GM21576 (cell line): ENCODE results near the gene PRSS27.

Experiments used
- ATAC-seq: cut with Tn5 transposase; IDR thresholded peaks from one replicate; pipeline ENCODE4 v1.9.1; 2021; ENCODE audit warnings: mild to moderate bottlenecking, moderate library complexity; ENCODE audit not compliant: unreplicated experiment

The PRSS27 gene

DNA sequence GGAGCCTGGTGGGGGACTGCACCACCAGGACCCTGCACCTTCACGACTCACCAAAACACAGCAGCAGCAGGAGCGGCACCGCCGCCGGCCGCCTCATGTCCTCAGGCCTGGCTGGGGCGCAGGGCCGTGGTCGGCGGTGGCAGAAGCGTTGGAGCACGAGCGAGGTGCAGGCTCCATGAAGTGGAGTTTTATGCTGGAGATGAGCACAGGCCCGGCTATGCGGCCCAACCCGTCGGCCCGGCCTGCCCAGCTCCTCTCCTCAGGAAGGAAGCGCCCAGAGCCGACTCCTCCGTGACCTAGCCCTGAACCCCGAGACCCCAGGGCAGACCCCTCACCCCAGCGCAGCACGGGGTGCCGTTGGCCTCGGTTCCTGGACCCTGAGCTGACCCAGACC lies at the start of gene PRSS27:
PRSS27 (minus strand) TSS at position 161 of the 394 bp plus-strand sequence; CDS start at position 97, 64 bp downstream.
- no peak for ATAC-seq

GRCh38 chr16:2769675-2770056 lies 49.6 kb upstream of the PRSS27 start:
- no peak for ATAC-seq

DNA sequence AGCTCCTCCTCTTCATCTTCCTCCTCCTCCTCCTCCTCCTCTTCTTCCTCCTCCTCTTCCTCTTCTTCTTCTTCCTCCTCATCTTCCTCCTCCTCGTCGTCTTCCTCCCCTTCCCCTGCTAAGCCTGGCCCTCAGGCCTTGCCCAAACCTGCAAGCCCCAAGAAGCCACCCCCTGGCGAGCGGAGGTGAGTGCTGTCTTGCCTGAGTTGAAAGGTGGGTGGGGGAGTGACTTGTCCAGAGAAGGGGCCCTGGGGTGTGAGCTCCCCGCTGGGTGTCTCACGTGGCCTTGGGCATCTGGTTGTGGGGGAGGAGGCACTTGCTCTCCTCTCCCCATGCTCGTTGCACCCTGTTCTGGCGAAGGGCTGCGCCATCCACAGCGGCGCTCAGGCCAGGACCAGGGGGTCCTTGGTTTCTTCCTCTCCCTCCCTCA lies 49.1 kb upstream of the PRSS27 start:
- ATAC-seq: no peak

DNA sequence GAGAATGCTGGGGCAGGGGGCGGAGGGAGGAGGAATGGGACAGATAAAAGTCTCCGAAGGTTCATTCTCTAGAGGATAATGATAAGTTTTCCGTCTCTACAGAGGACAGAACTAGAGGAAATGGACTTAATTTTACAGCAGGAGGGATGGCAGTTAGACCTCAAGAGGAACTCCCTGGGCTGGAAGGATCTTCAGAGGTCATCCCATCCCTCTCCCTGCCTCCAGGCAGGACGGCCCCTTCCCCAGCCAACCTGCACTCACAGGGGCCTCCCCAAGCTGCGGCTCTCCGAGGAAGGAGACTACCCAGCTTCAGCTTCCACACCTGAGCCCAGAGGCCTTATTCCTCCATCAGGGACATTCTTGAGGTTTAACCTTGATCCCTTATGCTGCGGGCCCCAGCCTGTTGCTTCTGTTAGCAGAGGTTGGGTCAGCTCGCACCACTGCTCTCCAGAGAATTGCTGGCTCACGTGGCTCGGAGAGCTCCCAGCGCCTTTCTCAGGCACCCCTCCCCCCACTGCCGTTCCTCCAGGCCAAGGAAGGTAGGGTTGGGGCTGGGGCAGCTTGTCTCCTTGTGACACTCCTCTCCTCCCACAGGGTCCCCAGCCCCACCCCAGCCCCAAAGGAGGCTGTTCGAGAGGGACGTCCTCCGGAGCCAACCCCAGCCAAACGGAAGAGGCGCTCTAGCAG lies 48.5 kb upstream of the PRSS27 start:
- no peak for ATAC-seq

DNA sequence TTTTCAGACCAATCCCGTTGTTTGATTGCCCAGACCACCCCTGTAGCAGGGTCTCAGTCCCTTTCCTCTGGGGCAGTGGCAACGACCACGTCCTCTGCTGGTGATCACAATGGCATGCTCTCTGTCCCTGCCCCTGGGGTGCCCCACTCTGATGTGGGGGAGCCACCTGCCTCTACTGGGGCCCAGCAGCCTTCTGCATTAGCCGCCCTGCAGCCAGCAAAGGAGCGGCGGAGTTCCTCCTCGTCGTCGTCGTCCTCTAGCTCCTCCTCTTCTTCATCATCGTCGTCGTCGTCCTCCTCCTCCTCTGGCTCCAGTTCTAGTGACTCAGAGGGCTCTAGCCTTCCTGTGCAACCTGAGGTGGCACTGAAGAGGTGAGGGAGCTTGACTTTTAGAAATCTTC lies 47.9 kb upstream of the PRSS27 start:
- no peak for ATAC-seq

- ATAC-seq: no peak
Observed at GRCh38 chr16:2767140-2767731, 47.2 kb upstream of the PRSS27 start.

DNA sequence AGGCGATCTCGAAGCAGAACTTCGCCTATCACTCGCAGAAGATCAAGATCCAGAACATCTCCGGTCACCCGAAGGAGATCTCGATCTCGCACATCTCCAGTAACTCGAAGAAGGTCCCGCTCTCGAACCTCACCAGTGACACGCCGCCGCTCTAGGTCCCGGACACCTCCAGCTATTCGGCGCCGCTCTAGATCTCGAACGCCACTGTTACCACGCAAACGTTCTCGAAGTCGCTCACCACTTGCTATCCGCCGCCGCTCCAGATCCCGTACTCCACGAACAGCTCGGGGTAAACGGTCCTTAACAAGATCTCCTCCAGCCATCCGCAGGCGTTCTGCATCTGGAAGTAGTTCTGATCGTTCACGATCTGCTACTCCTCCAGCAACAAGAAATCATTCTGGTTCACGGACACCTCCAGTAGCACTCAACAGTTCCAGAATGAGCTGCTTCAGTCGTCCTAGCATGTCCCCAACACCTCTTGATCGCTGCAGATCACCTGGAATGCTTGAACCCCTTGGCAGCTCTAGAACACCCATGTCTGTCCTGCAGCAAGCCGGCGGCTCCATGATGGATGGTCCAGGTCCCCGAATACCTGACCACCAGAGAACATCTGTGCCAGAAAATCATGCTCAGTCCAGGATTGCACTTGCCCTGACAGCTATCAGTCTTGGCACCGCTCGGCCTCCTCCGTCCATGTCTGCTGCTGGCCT lies 46.6 kb upstream of the PRSS27 start:
- no peak for ATAC-seq

DNA sequence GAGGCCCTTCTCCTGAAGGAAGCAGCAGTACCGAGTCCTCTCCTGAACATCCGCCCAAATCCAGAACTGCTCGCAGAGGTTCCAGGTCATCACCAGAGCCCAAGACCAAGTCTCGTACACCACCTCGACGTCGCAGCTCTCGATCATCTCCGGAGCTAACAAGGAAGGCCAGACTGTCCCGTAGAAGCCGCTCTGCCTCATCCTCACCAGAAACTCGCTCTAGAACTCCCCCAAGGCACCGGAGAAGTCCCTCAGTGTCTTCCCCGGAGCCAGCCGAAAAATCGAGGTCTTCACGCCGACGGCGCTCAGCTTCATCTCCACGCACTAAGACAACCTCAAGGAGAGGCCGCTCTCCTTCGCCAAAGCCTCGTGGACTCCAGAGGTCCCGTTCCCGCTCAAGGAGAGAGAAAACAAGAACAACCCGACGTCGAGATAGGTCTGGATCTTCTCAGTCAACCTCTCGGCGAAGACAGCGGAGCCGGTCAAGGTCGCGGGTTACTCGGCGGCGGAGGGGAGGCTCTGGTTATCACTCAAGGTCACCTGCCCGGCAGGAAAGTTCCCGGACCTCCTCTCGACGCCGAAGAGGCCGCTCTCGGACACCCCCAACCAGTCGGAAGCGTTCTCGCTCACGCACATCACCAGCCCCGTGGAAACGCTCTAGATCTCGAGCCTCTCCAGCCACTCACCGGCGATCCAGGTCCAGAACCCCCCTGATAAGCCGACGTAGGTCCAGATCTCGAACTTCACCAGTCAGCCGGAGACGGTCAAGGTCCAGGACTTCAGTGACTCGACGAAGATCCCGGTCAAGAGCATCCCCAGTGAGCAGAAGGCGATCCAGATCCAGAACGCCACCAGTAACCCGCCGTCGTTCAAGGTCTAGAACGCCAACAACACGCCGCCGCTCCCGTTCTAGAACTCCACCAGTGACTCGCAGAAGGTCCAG lies 45.7 kb upstream of the PRSS27 start:
- ATAC-seq: no peak

DNA sequence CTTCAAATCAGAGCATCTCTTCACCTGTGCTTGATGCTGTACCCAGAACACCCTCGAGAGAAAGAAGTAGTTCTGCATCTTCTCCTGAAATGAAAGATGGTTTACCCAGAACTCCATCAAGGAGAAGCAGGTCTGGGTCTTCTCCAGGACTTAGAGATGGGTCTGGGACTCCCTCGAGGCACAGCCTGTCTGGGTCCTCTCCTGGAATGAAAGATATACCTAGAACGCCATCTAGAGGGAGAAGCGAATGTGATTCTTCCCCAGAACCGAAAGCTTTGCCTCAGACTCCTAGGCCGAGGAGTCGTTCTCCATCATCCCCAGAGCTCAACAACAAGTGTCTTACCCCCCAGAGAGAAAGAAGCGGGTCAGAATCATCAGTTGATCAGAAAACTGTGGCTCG lies 44.7 kb upstream of the PRSS27 start:
- no peak for ATAC-seq

- no peak for ATAC-seq
Observed at GRCh38 chr16:2763173-2763572, 43.1 kb upstream of the PRSS27 start.

DNA sequence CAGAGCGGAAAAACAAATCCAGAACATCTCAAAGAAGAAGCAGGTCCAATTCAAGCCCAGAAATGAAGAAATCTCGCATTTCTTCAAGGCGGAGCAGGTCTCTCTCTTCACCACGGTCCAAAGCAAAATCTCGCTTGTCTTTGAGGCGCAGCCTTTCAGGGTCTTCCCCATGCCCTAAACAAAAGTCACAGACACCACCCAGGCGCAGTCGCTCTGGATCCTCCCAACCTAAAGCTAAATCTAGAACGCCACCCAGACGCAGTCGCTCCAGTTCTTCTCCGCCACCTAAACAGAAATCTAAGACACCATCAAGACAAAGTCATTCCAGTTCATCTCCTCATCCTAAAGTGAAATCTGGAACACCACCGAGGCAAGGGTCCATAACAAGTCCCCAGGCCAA lies 42.7 kb upstream of the PRSS27 start:
- ATAC-seq: no peak

DNA sequence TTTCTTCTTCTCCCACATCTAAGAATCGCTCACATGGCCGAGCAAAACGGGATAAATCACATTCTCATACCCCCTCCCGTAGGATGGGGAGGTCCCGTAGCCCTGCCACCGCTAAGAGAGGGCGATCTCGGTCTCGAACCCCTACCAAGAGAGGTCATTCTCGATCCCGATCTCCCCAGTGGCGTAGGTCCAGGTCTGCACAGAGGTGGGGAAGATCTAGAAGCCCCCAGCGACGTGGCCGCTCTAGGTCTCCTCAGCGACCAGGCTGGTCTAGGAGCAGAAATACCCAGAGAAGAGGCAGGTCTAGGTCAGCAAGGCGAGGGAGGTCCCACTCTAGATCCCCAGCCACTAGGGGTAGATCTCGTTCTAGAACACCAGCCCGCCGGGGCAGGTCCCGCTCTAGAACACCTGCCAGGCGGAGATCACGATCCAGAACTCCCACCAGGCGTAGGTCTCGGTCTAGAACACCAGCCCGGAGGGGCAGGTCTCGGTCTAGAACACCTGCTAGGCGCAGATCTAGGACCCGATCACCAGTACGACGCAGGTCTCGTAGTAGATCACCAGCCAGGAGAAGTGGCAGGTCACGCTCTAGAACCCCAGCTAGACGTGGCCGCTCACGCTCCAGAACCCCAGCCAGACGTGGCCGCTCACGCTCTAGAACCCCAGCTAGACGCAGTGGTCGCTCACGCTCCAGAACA lies 42.0 kb upstream of the PRSS27 start:
- no peak for ATAC-seq

- ATAC-seq: no peak
Observed at GRCh38 chr16:2761472-2761871, 41.4 kb upstream of the PRSS27 start.

DNA sequence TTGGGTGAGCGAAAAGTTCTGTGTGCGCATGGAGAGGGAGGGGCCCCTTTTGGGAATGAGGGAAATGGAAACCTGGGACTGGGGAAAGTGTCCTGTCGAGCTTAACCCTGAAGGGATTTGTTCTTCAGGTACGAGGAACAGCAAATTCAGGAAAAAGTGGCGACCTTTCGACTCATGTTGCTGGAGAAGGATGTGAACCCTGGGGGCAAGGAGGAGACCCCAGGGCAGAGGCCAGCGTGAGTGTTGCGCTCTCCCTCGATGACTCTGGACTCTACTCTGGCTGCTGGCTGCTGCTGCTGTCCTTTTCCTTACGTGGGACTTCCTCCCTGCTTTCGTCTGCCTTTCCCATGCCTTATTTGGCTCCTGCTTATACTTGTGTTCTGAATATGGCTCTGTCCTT lies 37.3 kb upstream of the PRSS27 start:
- ATAC-seq: no peak

DNA sequence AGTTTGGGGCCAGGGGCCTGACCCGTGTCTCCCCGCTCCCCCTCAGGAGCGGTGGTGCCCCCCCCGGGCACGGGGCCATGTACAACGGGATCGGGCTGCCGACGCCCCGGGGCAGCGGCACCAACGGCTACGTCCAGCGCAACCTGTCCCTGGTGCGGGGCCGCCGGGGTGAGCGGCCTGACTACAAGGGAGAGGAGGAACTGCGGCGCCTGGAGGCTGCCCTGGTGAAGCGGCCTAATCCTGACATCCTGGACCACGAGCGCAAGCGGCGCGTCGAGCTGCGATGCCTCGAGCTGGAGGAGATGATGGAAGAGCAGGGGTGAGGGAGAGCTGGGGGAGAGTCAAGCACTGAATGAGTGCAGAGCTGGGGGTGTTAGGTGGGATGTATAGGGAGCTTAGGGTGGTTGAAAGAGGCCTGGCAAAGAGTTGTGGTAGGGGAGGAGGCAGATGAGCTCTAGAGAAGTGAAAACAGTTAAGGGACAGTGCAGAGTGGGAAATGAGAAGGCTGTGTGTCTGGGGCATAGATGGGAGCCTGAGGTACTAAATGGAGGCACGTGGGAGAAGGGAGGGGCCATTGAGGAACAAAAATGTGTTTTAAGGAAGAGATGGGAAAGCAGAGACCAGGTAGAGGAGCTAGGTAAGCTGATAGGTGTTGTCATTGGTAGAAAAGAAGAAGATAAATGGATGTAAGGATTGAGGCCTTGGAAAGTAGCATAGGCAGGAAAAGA lies 36.4 kb upstream of the PRSS27 start:
- no peak for ATAC-seq

- no peak for ATAC-seq
Observed at GRCh38 chr16:2755158-2755557, 35.1 kb upstream of the PRSS27 start.

DNA sequence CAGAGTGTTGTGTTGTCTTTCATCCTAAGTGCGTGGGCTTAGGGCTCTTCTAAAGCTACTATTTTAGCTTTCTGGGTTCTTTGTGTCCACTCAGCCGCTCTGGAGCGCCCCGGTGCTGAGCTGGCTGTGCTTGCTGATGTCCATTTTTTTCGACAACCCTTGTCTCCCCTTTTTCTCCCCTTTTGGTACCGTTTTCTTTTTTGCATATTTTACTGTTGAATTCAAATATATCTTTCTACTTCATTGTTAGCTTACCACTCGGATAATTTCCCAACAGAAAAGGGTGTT lies 33.7 kb upstream of the PRSS27 start:
- ATAC-seq: no peak

DNA sequence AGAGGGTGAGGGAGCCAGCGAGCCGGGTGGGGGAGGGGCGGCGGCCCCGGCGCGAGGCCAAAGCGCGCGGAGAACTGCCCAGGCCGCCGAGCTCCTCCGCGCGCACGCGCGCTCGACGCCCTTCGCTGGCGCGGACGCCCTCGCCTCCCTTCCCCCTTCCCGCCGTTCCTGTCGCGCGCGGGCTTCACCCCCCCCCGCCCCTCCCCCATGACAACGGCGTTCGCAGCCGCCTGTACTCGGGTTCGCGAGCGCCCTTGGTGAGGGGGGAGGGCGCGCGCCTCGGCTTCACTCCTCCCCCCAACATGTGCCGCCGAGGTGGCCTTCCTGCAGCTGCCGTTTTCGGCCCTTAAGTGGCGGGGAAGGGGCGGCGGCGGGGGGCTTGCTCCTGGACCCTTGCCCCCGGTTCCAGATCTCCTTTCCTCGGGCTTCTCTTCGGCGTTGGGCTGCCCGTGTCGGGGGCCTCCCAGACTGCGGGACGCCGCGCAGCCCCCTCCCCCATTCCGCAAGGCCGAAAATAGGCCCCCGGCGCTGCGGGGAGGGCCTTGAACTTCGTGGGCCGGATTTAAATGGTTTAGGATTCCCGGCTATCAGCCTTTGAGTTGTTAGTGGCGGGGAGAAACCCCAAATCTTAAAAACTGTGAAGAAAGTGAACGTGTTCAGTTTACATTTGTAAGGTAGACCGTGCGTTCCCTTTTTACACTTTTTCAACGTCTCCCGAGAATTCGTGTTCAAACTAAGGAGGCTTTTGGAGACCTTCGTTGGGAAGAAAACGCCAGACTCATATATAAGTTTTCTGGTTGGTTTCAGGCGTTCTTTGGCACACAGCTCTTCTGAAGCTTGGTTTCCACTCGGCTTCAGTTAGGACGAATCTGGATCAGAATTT lies 33.1 kb upstream of the PRSS27 start:
- ATAC-seq: peak; percentile 32
